ENCODE measurements around the gene CD55.

GRCh38 chr1:207364614-207365013 is 43.1 kb downstream of the CD55 start:
- TF ChIP-seq GATA2 (IDR thresholded peaks at IDR 0.05; ENCODE audit: low read depth, low read length), result no peak
- TF ChIP-seq GATA3 (IDR thresholded peaks at IDR 0.05; ENCODE audit: low read depth, low read length), result no peak

Measured in SH-SY5Y (cell line).